ENCODE data around the gene WASF2.

DNA sequence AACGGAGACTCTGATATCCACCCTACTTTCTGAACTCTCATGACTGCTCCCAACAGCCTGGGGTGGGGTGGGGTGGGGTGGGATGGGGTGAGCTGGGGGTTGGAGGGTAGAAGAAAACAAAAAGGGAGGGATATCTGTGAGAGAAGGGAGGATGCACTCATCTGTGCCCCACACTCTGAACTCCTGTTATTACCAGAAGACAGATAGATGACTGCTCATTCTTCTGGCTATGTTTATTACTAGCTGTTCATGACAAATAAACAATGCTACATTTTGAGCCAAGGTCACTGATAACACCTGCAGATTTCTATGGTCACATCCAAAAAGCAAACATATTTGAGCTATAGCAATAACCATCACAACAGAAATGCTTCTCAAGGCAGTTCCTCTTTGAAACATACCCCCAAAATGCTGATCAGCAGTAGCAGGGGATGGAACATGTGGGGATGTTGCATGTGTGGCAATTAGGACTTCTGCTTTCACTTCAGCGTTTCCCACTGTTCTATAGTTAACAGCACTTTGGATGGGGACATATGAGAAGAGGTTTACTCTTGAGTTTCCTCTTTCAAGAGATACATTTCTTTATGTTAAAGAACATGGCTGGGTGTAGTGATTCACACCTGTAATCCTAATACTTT lies 54.3 kb downstream of the WASF2 start:
- TF ChIP-seq, protein P1, sequence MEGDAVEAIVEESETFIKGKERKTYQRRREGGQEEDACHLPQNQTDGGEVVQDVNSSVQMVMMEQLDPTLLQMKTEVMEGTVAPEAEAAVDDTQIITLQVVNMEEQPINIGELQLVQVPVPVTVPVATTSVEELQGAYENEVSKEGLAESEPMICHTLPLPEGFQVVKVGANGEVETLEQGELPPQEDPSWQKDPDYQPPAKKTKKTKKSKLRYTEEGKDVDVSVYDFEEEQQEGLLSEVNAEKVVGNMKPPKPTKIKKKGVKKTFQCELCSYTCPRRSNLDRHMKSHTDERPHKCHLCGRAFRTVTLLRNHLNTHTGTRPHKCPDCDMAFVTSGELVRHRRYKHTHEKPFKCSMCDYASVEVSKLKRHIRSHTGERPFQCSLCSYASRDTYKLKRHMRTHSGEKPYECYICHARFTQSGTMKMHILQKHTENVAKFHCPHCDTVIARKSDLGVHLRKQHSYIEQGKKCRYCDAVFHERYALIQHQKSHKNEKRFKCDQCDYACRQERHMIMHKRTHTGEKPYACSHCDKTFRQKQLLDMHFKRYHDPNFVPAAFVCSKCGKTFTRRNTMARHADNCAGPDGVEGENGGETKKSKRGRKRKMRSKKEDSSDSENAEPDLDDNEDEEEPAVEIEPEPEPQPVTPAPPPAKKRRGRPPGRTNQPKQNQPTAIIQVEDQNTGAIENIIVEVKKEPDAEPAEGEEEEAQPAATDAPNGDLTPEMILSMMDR (IDR thresholded peaks at IDR 0.05; ENCODE audit: low read depth, low read length) = no peak
- no peak for TF ChIP-seq POLR2A (IDR thresholded peaks at IDR 0.05; ENCODE audit: extremely low read depth, insufficient read length)
